PFSK-1 (cell line): ENCODE results near the gene EEFSEC.

ENCODE experiments used
- FOXP2 ChIP-seq: optimal IDR thresholded peaks from 2 replicates; pipeline ENCODE3; 2011; ENCODE audit warnings: borderline replicate concordance, control low read depth, inconsistent platforms; ENCODE audit not compliant: insufficient read depth; ENCODE audit errors: extremely low read length, extremely low read depth
- POLR2AphosphoS5 ChIP-seq: IDR thresholded peaks from 2 replicates; pipeline ENCODE4 v1.6.1; 2012; ENCODE audit warnings: low read depth, mild to moderate bottlenecking, control low read depth, low read length, moderate library complexity
- REST ChIP-seq, 2 experiments: IDR thresholded peaks; 2 replicates each; pipeline versions ENCODE4 v1.6.1 to v1.8.0; 2011 to 2012; ENCODE audit warnings: low read depth in 2 of 2, low read length in 2 of 2, control low read depth in 1 of 2, inconsistent platforms in 1 of 2, mild to moderate bottlenecking in 1 of 2, moderate library complexity in 1 of 2; ENCODE audit not compliant: insufficient read depth in 1 of 2
- SIN3A ChIP-seq: IDR thresholded peaks from 2 replicates; pipeline ENCODE4 v1.6.1; 2012; ENCODE audit warnings: mild to moderate bottlenecking, low read length, moderate library complexity, borderline replicate concordance; ENCODE audit not compliant: insufficient read depth
- TAF1 ChIP-seq: IDR thresholded peaks from 2 replicates; pipeline ENCODE4 v1.6.1; 2012; ENCODE audit warnings: low read length, control low read depth, borderline replicate concordance; ENCODE audit not compliant: insufficient read depth

Gene EEFSEC

DNA sequence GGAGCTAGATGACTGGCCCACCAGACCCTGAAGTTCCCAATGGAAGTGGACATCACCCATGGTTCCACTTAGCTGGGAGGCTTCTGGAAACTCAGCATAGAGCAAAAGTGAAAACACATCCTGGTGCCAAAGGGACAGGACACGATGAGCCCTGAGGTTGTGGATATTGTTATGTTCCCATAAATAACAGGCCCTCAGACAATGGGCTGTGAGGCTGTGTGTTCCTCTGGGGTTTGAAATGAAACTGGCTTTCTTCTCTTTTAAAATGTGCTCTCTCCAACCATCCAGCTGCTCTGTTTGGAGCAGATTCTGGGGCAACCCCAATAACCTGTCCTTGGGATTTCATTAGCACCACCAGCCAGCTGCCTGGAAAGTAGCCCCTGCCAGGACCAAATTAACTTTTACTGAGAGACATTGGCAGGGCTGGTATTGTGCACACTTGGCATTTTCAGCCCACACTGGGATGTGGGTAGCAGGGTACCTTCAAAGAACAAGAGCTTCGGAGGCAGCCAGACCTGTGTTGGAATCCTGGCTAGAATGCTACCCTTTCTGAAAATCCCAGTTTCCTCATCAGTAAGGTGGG is 215.9 kb downstream of the EEFSEC start:
- TF ChIP-seq SIN3A (no peak), TAF1 (no peak), POLR2AphosphoS5 (no peak), REST (IDR thresholded peaks at IDR 0.05; ENCODE audit: insufficient read depth in 1 of 2, low read depth in 2 of 2, low read length in 2 of 2) (no peak), FOXP2 (no peak)

DNA sequence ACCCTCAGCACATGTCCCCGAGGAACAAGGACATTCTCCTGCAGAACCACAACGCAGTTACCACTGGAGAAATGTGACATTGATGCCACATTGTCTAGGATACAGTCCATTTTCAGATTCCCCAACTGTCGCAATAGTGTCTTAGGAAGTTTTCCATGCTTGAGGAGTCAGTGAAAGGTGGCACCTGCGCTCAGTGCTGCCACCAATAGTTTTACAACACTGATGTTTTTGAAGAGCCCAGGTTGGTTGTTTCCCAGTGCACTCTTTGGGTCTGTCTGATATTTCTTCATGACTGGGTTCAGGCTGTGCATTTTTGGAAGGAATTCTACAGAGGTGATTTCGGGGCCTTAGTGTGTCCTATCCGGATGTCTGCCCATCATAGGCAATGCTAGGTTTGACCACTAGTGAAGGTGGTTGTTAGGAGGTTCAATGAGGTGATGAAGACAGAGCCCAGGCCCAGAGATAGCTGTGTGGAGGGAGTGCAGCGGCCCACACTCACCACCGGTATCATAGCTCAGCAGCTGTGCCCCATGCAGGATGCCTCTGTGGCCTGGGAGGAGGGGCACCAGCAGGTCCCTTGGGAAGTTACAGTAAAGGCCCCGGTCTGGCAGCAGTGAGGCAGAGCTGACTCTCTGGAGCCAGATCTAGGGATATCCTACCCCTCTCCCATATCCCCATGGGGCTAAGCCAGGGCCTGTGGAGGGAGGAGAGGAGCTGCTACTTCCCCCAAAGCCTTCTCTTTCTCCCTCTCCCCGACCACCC is 216.8 kb downstream of the EEFSEC start:
- TF ChIP-seq TAF1 (no peak), POLR2AphosphoS5 (no peak), FOXP2 (no peak), SIN3A (no peak), REST (IDR thresholded peaks at IDR 0.05; ENCODE audit: insufficient read depth in 1 of 2, low read depth in 2 of 2, low read length in 2 of 2) (no peak)

DNA sequence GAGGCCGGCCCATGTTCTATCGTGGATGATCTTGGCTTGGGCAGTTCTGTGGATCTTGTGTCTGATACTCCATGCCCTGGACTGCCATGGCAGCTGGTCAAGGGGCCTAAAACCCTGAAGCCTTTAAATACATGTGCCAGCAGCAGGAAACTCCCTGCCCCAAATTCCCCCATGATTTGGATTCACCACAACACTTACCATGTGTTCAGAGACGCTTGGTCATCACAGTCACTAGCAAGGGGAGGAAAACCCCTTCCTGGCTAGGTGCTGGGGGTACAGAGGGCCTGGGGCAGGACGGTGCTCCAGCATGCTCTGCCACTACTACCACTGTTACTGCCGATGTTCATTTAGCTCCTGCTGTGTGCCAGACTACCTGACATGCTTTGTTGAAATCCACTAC is 219.0 kb downstream of the EEFSEC start:
- TF ChIP-seq FOXP2: no peak
- TF ChIP-seq POLR2AphosphoS5: no peak
- TF ChIP-seq SIN3A: no peak
- no peak for TF ChIP-seq TAF1
- no peak for TF ChIP-seq REST (IDR thresholded peaks at IDR 0.05; ENCODE audit: insufficient read depth in 1 of 2, low read depth in 2 of 2, low read length in 2 of 2)

- TF ChIP-seq FOXP2 (no peak), SIN3A (no peak), TAF1 (no peak), REST (IDR thresholded peaks at IDR 0.05; ENCODE audit: insufficient read depth in 1 of 2, low read depth in 2 of 2, low read length in 2 of 2) (no peak), POLR2AphosphoS5 (no peak)
Observed at GRCh38 chr3:128372707-128373533, 219.6 kb downstream of the EEFSEC start.
